HFFc6 (cell line): ENCODE data around the gene CHRM5. TPM values are rescaled to one million over a fixed set of nuclear protein-coding genes. Genes with fewer than 3 reads are reported as not detected.

Source experiments
- DNase-seq: peaks from one replicate; pipeline ENCODE4 v3.0.0-alpha.2; 2018
- H3K27ac Mint-ChIP-seq: 2 replicates; pipeline ENCODE4 v1.8.0; 2020; ENCODE audit warnings: mild to moderate bottlenecking, mixed read lengths
- H3K27me3 Mint-ChIP-seq: 2 replicates; pipeline ENCODE4 v1.8.0; 2021; ENCODE audit warnings: mild to moderate bottlenecking, moderate library complexity, mixed read lengths; ENCODE audit not compliant: insufficient read depth
- H3K36me3 Mint-ChIP-seq: 2 replicates; pipeline ENCODE4 v1.8.0; 2021; ENCODE audit warnings: low read depth, mixed read lengths
- H3K4me1 Mint-ChIP-seq: 2 replicates; pipeline ENCODE4 v1.8.0; 2020; ENCODE audit warnings: low read depth, mixed read lengths
- H3K4me3 Mint-ChIP-seq: 2 replicates; pipeline ENCODE4 v1.8.0; 2020; ENCODE audit warnings: mild to moderate bottlenecking, moderate library complexity, mixed read lengths
- H3K9me3 Mint-ChIP-seq: 2 replicates; pipeline ENCODE4 v1.8.0; 2020; ENCODE audit warnings: mild to moderate bottlenecking, mixed read lengths
- total RNA-seq, 6 experiments: library from RNA; stranded (reverse); fragmentation: NEBNext Ultra II Directional; extraction: Animal tissue kit (Norgen Biotek cat#: 25700); gene quantifications; 2 replicates in 1 of 6; 3 replicates in 5 of 6; pipeline ENCODE4 v1.2.3, GENCODE V29; 2021
- TF ChIP-seq, protein P1 (sequence below): fragments of 200-600 bp; sonication (generic); IDR thresholded peaks from 2 replicates; pipeline ENCODE4 v1.5.0; 2021; ENCODE audit warnings: antibody characterized with exemption, mild to moderate bottlenecking

Gene CHRM5
- total RNA-seq, 6 experiments from 2014 or later, result 0.10 TPM; not detected in 5

DNA sequence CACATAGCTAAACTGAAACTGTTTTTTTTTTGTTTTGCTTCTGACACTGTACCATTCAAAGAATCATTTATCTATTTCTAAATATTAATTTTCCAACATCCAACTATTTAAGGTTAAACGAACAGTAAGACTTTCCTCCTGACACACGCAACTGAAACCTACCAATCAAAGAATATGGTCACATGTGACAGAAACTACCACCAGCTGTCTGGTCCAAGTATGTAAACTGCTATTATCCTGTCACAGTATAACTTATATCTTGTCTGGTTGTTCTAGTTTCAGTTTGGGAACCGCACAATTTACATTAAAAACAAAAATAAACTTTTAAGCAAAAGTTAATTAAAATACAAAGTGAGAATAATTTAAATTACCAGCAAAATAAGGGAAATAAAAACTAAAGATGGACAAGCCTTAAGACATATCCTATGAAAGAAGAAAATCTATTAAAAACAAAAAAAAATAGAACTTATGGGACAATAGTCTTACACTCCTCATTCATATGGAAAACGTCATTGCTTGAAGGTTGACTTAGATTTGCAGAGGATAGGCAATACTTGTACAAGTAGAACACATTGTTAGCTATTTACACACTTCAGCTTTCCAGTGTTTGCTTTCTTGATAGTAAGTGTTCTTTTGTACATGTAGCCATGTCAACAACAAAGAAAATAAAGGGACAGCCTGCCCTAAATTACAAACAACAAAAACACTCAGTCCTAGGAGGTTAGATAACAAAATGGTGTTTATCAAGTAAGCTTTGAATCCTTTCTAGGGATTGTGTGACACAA lies 26.8 kb upstream of the CHRM5 start:
- no peak for DNase-seq

DNA sequence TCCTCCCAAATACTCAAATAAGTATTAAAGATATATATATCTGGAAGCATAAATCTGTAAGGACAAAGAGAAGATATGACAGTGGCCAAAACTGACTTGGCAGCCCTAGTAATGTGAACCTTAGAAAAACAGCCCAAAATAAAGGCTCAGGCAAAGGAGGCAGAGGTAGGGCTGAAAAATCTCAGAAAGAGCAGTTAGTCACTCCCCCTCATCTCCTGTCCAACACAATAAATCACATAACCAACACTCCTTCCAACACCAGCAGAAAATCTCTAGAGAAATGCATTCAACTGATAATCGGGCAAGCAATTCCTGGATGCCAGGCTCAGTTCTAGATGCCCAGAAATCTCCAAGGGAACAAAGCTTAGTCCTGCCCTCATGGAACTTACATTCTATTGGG lies 22.1 kb upstream of the CHRM5 start:
- H3K4me3 Mint-ChIP-seq, result no peak overlapping the region
- no peak for DNase-seq
- no peak overlapping the region for H3K27ac Mint-ChIP-seq
- H3K9me3 Mint-ChIP-seq, result no peaks in the 10 kb centered on the region
- no peaks in the 10 kb centered on the region for H3K27me3 Mint-ChIP-seq
- no peaks in the 10 kb centered on the region for H3K36me3 Mint-ChIP-seq
- no peaks in the 10 kb centered on the region for H3K4me1 Mint-ChIP-seq
- TF ChIP-seq, protein P1, sequence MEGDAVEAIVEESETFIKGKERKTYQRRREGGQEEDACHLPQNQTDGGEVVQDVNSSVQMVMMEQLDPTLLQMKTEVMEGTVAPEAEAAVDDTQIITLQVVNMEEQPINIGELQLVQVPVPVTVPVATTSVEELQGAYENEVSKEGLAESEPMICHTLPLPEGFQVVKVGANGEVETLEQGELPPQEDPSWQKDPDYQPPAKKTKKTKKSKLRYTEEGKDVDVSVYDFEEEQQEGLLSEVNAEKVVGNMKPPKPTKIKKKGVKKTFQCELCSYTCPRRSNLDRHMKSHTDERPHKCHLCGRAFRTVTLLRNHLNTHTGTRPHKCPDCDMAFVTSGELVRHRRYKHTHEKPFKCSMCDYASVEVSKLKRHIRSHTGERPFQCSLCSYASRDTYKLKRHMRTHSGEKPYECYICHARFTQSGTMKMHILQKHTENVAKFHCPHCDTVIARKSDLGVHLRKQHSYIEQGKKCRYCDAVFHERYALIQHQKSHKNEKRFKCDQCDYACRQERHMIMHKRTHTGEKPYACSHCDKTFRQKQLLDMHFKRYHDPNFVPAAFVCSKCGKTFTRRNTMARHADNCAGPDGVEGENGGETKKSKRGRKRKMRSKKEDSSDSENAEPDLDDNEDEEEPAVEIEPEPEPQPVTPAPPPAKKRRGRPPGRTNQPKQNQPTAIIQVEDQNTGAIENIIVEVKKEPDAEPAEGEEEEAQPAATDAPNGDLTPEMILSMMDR, result no peak

More for the DNA sequence above, 26.8 kb upstream of the CHRM5 start:
- H3K9me3 Mint-ChIP-seq, result no peaks in the 10 kb centered on the region
- H3K4me1 Mint-ChIP-seq, result no peaks in the 10 kb centered on the region
- no peak overlapping the region for H3K27ac Mint-ChIP-seq
- TF ChIP-seq, protein P1, result no peak
- no peak overlapping the region for H3K4me3 Mint-ChIP-seq
- no peaks in the 10 kb centered on the region for H3K36me3 Mint-ChIP-seq
- no peaks in the 10 kb centered on the region for H3K27me3 Mint-ChIP-seq

DNA sequence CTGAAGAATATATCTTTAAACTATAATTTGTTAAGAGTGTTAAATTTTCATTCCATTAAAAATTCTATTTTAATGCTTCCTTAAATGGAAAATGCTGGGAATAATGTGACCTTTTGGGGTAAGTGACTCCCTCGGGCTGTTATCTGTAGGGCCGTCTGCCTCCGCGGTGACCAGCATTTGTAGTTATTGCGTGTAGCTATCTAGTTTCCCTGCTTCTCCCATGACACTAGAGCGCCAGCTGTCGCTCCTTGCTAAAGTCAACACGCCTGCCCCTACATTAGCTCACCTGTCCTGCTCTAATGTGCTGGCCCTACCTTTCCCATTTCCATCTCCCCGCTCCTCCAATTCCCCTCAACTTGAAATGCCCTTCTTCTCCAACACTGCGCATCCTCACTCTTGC lies 12.4 kb upstream of the CHRM5 start:
- Mint-ChIP-seq H3K27ac (no peak overlapping the region), H3K9me3 (no peaks in the 10 kb centered on the region; the same call in 1 of the 2 replicates), H3K4me1 (0 out of 2 replicates have a peak, but pooled peaks cover 6% of the 10 kb centered on the region), H3K36me3 (no peaks in the 10 kb centered on the region), H3K27me3 (no peaks in the 10 kb centered on the region; the same call in none of the 2 replicates), H3K4me3 (no peak overlapping the region)
- TF ChIP-seq, protein P1, result no peak
- DNase-seq, result no peak

DNA sequence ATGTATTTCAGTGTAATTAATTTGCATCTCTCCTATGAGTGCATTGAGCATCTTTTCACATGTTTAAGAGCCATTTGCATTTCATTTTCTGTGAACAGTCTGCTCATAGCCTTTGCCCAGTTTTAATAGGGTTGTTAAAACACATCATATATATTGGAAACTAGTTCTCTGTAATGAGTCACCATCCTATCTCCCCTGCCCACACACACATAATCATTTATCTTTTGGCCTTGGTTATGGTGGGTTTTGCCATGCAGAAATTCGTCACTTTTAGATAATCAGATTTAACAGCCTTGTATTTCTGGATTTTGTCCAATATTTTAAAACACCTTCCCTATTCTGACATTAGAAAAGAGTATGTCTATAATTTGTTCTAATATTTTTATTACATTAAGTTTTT lies 11.9 kb upstream of the CHRM5 start:
- Mint-ChIP-seq H3K4me1 (0 out of 2 replicates have a peak, but pooled peaks cover 6% of the 10 kb centered on the region), H3K27me3 (no peaks in the 10 kb centered on the region; the same call in none of the 2 replicates), H3K27ac (no peak overlapping the region), H3K4me3 (no peak overlapping the region), H3K9me3 (no peaks in the 10 kb centered on the region; the same call in 1 of the 2 replicates), H3K36me3 (no peaks in the 10 kb centered on the region)
- DNase-seq, result no peak
- TF ChIP-seq, protein P1, result no peak

DNA sequence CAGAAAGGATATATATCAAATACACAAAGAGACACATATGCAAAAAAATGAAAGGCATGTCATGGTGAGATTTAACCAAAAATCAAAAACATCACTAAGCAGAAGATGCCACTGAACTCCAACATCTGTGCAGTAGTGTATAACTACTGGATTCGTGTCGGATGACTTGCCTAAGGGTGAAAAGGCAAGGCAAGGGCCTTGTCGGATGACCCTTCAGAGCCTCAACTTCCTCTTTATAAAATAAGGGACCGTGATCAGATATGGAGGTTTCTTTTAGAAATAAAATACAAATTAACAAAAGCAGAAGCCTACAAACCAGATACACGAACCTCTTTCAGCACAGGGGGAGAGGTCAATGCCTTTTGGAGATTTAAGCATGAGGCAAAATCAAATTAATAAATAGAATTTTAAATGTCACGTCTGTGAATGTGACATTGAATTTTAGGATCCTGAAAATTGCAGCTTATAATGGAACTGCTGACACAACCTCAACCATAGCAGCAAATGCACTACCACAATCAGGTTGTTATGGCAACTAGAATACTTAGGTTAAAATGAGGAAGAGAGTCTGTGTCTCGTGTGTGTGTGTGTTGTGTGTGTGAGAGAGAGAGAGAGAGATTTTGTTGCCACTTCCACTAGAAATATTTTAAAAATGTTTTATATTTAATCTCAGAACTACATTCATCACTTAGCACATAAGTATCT lies 8.3 kb upstream of the CHRM5 start:
- DNase-seq, result no peak
- Mint-ChIP-seq H3K27ac (no peak overlapping the region), H3K4me3 (no peak overlapping the region), H3K4me1 (peaks cover 18% of the 10 kb centered on the region), H3K36me3 (no peaks in the 10 kb centered on the region), H3K9me3 (no peaks in the 10 kb centered on the region), H3K27me3 (no peaks in the 10 kb centered on the region; the same call in none of the 2 replicates)
- TF ChIP-seq, protein P1, result no peak
